COLO668 (cell line): Measurements from ENCODE around the gene CASZ1.

ENCODE experiments used
- DNase-seq: peaks from one replicate; lab custom pipeline; 2025; ENCODE audit not compliant: unreplicated experiment; lab: John Stamatoyannopoulos, UW

CASZ1 gene

GRCh38 chr1:10800778-10801177 lies 4.3 kb upstream of the CASZ1 start:
- DNase-seq = no peak

DNA sequence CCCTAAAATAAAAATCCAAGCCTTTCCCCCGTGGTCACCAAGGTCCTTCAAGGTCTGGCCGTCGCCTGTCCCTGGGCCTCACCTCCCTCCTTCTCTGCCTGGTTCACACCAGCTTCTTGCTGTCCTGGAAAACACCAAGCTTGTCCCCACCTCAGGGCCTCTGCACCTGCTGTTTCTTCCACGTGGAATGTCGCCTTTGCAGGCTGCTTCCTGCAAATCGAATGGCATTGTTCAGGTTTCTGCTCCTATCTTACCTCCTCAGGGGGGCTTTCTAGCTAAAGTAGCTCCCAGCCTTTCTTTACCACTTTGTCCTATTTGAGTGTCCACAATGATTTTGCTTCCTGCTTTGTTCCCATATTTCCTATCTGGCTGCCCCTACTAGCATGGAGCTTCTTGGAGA lies 3.3 kb upstream of the CASZ1 start:
- DNase-seq = peak; percentile 44

DNA sequence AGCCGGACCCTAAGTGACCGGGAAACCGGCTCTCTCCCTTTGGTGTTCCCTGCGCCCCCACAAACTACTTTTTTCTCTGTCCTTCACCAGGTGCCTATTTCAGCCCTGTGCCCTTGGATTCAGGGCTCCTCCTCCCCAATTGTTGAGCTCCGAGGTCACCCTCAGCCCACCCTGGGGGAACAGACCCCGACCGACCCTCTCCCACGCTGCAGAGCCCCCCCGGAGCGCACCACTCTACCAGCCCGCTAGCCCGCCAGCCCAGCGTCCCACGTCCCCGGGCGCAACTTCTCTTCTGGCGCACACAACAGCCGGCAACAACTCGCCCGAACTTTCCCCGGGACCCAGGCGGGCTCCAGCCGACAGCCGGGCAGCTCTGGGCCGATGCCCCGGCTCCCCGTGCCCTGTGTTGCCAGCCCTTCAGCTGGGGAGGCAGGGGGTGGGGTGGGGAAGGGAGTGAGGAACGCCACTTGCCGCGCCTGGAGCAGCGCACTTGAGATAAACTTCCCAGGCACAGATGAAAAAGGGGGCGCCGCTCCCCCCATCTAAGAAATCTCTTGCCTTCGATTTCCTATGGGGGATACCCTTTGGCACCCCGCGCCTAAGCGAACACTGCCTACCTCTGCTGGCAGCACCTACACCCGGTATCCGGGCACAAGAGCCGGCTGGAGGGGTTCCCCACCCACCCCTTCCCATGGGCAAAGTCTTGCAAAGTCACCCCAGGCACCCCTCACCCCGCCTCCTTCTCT lies 997 bp downstream of the CASZ1 start:
- DNase-seq = peak; percentile 69

GRCh38 chr1:10794724-10795275 lies 1.6 kb downstream of the CASZ1 start:
- DNase-seq = peak; percentile 82

DNA sequence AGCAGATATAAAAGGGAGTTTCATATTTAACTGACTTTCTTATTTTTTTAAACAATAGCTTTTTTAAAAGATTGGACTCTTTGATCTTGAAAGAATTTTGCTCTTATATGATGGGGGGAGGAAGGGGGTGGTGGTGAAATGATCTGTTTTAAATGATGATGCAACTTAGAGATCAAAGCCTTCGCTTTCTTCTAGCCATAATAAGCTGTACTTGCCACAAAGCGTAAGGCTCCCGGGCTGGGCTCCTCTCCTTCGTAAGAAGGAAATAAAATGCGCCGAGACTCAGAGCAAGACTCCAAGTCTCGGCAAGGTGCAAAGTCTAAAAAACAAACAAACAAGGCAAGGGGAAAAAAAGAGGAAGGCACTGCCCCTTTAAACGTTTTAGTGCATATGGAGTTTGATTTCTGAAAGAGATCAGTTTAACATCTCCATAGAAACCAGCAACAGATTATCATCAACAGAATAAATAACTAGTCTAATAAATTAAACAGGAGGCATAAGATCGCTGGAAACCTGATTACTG lies 3.3 kb downstream of the CASZ1 start:
- DNase-seq = no peak

- DNase-seq = peak; percentile 38
These were observed 5.1 kb downstream of the CASZ1 start for GRCh38 chr1:10791105-10791951.

GRCh38 chr1:10789803-10790702 lies 6.4 kb downstream of the CASZ1 start:
- no peak for DNase-seq

GRCh38 chr1:10789047-10789791 lies 7.2 kb downstream of the CASZ1 start:
- no peak for DNase-seq

- DNase-seq = peak; percentile 47
These were observed 7.8 kb downstream of the CASZ1 start for GRCh38 chr1:10788592-10789006.

GRCh38 chr1:10787286-10787685 lies 9.2 kb downstream of the CASZ1 start:
- DNase-seq = no peak

DNA sequence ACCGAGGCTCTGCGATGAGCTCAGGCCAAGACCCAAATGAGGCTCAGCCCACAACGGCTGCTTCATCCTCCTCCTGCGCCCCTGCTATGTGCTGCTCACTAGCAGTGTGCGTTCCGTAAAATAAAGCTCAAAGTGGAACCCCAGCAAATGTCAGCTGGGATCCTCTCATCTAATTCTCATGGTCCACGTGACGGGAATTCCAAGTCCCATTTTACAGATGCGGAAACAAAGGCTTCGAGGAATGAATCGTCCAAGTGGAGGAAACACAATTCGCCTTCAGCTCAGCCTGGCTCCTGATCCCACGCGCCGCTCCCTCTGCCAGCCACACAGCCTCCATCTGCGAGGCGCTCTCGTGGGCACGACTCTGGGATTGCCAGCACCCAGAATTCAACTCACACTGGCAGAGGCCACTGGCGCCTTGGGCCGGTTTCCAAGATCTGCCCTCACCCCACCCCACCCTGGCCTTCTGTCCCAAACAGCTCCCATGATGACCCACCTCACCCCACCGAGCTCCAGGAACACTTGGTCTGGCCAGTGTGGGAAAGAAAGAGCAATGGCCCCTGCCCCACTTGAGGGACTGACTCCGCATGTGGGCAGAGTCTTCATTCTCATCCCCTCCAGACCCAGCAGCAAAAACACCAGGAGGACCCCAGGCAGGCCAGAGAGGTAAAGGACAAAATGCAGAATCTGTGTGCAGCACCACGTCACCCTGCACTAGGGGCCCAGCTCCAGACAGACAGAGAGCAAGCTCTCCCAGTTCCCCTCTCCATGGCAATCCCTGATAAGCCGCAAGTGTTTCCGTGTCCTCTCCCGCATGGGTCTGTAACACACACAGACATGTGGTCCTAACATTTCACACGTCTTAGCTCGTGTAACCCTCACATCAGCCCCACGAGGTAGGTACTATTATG lies 10.5 kb downstream of the CASZ1 start:
- DNase-seq = no peak

DNA sequence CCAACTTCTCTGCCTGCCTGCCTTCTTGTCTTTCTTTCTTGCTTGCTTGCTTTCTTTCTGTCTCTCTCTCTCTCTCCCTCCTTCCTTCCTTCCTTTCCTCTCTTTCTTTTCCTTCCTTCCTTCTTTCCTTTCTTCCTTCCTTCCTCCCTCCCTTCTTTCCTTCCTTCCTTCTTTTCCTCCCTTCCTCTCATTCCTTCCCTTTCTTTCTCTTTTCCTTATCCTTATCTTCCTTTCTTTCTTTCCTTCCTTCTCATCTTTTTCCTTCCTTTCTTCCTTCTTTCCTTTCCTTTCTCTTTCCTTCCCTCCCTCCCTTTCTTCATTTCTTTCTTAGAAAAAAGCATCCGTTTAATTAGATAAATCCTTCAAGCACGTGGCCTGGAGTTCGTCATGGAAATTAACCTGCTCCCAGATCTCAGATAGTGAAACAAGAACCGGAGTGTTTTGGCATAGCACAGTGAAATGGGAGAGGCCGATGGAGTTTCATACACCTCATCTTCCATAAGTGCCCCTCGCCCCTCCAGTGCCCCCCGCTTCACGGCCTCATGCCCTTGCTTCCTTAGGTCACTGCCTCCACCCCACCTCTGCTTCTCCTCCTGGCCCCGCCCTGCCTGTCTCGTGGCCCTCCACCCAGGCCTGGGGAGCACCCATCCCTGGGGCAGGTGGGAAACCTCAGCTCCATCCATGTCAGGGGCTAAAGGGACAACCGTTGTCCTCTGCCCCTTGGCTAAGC lies 11.3 kb downstream of the CASZ1 start:
- no peak for DNase-seq

- no peak for DNase-seq
These were observed 13.8 kb downstream of the CASZ1 start for GRCh38 chr1:10782491-10783244.

DNA sequence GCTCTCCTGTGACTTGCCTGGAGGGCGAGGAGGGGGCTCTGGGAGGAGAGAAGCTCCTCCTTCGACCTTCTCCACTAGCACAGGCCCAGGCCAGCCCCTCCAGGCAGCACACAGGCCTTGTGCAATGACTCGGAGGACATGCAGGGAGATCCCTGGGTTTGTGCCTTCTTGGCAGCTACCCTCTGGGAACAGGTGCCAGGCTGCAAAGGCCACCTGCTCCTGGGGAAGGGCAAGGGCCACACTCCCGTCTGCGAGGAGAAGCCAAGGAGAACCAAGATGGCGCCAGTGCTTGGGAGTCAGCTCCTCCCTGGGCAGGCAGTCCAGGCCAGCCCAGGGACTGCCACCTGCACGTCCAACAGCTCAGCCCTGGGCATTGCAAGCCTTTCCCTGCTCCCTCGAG lies 15.3 kb downstream of the CASZ1 start:
- no peak for DNase-seq

DNA sequence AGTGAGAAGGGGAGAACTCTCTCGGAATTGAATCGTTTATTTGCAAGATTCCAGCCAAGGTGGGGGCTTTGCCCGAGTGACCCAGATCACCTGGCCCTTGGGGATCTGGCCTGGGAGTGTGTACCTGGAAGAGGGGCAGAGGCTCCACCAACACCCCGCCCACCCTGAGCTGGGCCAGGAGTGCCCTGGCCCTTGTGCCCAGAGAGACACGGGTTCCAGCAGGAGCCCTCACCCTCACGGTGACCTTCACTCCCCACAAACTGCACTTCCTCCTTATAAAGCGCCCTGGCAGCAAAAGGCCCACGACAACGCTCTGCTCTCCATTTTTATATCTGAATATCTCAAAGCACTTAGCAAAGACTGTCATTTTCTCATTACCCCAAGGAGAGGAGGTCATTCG lies 16.6 kb downstream of the CASZ1 start:
- DNase-seq = peak; percentile 44

DNA sequence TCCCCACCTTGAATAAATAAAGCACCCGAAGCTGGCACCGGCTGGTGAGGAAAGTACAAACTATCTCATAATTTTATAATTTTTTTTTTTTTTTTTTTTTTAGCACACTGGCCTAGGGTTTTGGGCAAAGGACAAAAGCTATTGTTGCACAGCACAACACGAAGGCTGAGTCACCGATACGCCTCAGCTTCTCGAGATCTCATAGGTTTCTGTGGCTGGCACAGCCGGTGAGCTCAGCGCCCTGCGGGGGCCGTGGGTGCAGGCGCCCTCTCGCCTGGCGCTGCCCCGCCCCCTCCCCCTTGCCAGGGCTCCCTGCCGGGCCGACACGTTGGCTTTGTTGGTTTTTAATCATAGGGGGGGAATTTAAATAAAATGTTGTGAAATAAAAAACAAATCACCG lies 17.2 kb downstream of the CASZ1 start:
- DNase-seq = peak; percentile 97

GRCh38 chr1:10778640-10779039 lies 17.8 kb downstream of the CASZ1 start:
- no peak for DNase-seq
